HG03159 (cell line): ENCODE measurements around the gene STX10.

Experiments used
- ATAC-seq: cut with Tn5 transposase; IDR thresholded peaks from one replicate; pipeline ENCODE4 v1.9.1; 2021; ENCODE audit warnings: mild to moderate bottlenecking, moderate library complexity; ENCODE audit not compliant: unreplicated experiment

The STX10 gene

DNA sequence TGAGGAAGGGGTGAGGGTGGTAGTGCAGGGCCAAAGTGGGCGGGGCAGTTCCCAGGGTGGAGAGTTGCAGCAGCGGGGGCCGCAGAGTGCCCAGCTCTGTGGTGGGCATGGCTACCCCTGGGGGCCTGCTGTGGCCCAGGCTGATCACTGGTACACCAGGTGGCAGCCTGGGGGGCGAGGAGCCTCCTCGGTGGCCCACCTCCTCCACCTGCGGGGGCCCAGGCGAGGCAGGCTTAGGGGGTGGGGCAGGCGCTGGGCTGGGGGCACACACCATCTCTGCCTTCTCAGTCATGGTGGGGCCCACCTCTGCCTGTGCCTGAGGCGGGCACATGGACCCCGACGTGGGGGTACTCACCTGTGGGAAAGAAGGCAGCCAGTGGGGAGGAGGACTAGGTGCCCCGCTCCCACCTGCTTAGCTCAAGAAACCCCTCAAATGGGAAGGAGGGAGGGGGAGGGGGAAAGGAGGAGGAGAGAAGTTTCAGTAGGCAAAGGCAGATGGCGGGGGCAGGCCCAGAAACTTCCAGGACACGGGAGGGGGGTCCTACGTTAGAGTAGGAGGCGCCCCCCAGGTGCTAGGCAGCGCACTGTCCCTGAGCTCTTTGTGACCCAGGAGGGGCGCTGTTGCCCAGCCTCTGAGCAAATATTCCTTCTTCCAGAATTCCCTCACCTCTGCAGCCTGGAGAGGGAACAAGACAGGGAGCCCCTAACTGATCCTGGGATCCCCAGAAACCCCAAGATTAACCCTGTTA is 49.2 kb downstream of the STX10 start:
- ATAC-seq, result no peak

DNA sequence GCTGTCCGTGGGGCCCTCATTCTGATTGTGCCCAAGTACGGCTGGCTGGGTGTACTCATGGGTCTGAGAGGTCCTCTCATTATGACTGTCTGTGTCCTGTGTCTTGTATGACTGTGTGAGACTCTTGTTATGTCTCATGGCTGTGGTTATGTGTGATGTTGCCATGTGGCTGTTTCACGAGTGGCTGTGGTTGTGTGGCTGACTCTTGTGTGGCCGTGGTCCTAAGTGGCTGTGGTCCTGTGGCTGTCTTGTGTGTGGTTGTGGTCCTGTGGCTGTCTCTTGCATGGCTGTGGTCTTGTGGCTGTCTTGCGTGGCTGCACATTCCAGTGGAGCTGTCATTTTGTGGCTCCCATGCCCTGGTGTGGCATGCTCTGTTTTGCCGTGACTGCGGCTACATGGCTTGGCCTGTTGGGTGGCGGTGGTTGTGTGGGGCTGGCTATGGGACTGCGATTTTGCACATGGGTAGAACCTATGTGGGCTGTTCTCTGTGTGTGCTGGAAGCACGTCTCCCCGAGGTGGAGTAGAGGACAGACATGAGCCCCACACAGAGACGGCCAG is 50.1 kb downstream of the STX10 start:
- ATAC-seq, result no peak

DNA sequence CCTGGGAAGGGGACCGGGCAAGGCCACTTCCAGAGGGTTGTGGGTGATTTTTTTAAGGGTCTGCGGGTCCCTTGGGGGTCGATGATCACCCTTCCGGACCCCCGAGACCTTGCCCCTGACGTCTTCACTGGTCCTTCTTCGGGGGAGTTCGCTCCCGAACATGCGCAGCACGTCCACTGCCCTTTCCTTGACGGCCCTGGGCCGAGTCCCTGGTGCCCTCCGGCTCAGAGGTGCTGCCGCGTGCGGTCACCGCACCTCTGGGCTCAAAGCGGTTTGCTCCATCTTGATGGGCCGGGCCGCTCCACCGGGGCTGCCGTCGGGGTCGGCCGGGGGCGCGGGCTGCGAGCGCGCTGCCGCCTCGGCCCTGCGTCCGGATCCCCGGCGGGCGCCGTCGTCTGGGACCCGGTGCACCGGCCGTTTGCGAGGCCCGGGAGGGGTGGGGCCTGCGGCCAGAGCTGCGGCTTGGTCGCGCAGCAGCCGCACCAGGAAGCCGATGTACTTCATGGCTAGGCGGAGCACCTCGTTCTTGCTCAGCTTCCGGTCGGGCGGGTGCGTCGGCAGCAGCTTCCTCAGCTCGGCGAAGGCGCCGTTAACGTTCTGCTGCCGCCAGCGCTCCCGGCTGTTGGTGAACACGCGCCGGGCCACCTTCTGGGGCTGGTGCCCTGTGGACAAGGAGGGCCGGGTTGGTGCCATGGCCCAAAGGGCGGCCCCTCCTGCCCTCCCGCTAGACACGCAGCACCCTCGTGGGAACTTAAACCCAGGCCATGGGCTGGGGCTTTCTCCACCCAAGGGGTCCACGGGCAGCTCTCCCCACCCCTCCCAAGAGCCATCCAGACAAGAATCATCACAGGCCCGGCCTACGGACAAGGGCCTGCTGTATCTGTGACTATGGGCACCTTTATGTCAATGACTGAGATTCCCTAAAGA is 50.8 kb downstream of the STX10 start:
- ATAC-seq, result no peak

DNA sequence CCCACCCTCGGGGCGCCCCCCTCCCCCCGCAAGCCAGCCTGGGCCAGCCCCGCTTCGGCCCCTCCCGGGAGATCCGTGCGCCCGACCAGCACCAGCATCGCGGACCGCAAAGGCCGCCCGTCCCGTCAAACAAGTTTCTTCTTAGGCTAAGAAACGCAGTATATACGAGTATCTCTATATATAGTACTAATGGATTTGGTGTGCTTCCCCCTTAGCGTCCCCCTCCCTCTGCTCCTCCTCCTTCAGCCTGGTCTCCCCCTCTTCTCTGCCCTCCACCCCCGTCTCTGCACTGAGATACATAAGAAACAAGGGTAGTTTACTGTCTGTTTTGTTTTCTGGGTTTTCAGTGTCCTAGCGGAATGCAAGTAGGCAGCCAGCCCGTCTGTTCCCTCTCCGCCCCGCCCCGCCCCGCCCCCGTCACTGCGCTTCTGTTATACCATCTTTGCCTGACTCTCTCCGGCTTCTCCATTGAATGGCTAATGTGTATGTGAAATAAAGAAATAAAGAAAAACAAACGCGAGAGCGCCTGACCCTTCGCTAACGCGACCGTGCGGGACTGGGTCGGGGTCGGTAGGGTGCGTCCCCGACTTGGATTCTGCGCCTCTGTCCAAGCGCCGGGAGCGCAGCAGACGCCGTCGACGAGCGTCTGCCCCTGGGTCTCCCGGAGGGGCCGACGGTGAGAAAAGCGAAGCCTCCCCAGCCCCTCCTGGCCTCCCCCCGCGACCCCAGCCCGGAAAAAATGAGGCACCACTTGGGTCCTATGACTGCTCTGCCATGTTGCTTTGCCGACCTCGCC is 51.7 kb downstream of the STX10 start:
- ATAC-seq, result no peak

DNA sequence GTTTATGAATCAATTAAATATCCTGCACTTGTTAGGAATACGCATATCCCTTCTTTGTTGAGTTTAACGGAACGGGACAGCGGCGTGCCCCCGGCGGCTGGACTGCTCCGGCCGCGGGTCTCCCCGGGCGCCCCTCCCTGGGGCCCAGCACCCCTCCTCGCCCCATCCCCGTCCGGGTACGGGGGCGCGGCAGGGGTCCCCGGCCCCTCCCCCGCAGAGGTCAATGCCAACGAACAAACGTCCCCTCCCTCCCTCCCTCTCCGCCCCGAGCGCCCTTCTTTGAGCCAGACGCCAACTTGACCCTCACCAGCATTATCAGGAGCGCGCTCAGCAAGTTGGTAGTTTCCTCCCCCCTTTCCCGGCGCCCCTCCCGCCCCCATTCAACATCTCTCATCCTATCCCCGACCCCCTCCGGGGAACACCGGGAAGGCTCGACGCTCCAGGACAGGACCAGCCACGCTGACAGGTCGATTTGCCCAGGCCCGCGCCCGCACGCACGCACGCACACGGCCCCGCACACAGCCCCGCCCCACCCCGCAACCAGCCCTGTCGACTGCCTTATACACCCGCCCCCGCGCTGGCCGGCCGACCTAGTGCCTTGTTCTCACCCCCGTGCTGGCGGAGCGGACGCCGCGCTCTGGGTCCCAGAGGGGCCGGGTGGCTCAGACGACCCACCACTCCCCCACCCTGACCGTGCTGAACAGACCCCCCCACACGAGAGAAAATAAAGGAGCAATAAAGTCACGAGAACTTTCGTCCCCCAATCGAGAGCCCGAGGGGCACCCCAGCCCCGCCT is 52.5 kb downstream of the STX10 start:
- ATAC-seq, result no peak

DNA sequence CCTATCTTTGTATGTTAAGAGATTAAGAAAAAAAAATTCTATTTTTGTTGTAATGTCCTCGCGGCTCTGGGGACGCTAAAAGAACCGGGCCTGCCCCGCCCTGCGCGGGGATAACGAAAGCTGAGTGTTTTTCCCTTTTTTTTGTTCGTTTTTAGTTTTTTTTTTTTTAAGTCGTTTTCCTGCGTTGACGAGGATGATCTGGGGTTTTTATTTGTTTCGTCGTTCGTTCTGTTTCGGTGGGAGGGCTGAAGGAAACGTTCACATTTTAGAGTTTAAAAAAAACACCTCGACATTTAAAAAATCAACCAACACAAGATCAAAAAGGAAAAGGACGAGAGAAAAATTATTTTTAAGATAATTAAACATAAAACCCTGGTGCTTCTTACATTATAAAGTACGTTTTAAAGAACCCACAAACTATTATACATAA is 53.1 kb downstream of the STX10 start:
- no peak for ATAC-seq

DNA sequence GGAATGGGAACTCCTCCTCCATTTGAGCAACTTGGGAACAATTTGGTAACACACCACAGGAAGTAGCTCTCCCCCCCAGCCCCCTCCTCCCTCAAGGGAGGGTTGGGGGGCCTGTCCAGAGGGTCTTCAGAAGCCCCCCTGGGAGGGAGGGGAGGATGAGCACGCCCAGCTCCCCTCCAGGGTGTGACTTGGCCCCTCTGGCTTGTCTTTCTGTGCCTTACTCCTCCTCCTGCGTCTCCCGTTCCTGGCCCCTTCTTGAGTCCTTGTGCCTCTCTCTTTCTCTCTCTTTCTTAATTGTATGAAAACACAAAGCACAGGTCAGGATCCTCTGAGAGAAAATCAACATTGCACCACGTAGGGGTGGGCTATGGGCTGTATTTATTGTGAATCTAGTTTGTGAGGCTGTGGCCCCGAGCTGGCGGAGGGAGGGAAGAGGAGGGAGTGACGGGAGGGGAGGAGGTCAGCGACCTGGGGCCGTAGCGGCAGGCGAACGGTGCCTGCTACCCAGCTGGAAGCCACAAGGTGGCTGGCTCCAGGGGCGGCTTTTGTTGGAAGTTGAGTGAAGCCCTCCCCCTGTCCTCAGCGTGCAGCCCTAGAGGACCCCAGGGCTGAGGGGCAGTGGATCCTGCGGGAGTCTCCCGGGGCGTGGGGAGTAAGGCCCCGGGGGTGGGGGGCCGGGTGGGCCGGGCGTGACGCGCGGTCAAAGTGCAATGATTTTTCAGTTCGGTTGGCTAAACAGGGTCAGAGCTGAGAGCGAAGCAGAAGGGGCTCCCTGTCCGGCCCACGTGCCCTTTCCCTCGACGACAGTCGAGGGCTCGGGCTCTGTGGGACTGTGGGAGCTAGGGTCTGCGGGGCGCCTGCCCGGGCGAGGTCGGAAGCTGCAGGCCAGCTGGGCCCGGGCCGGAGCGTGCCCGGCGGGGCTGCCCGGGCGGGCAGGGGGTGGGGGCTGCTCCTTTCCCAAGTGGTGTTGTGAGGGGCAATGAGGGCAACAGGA is 53.9 kb downstream of the STX10 start:
- no peak for ATAC-seq

DNA sequence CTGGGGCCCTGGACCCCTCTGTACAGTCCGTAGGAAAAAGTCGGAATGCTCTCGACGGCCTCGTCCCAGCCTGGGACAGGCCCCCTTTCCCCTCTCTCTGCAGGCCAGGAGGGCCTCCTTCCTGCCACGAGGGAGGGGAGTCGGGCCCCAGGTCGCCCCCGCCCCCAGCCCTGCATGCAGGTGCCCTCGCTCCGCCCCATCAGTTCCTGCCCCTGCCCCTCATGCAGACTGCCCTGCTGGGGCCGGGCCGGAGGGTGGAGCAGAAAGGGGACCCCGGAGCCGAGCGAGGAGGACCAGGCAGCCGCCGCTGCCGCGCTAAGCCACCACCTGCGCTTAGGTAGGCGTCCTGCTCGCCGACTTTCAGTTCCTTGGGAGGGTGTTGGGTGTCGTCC is 54.8 kb downstream of the STX10 start:
- ATAC-seq, result no peak

DNA sequence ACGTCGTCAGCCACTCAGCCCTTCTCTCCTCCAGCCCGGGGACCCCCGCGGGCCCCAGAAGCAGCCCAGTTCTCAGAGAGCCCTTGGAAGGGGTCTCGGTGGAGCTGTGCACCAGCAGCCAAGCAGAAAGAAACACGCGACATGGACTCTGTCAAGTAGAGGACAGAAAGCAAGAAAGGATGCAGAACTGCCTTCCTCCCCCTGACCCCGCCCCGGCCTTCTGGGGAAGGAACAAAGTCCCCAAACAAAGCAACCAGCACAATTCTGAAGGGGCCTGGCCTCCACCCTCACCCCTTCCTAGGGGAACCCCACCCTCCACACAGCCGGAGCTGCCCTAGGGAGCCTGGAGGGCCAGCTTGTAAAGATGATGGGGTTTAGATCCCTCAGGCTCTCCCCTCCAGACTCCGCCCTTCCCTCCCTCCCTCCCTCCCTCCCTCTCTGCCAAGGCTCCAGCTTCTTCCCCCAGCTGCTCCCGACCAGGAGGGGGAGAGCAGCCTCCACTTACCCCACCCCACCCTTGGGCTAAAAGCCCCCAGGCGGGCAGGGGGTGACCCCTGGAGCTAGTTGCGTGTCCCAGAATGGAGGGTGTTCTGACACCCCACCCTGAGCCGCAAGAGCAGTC is 55.3 kb downstream of the STX10 start:
- ATAC-seq, result no peak

DNA sequence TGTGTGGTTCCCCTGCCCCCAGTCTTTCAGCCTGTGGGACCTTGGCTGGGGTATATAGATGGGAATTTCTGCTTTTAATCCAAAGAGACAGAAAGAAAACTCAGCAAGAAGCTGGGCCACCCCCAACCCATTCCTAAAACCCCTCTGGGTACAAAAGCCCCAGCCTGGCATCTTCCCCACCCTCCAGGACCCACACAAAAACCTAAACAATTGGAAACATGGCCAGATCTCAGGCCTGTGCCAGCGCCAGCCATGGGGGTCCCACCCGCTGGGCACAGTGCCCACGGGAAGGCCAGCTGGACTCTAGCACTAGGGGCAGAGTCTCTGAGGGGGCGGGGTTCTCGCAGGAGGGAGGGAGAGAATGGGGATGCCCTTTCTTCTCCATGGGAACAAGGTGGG is 56.1 kb downstream of the STX10 start:
- ATAC-seq, result no peak
